Thymus (tissue), 11 donors: ENCODE results near the gene MAPK8IP3. TPM values are rescaled to one million over a fixed set of nuclear protein-coding genes. Genes with fewer than 3 reads are reported as not detected.

Source experiments
- DNase-seq, 9 donors: peaks; one replicate each; pipeline ENCODE4 v3.0.0-alpha.2; 2013; ENCODE audit warnings: low spot score in 9 of 9, low read depth in 6 of 9, missing footprints in 1 of 9
- H3K27ac ChIP-seq, 2 donors: one replicate each; pipeline ENCODE4 v1.5.1; 2013; ENCODE audit warnings: control low read depth in 1 of 2, low read depth in 1 of 2, low read length in 1 of 2, mild to moderate bottlenecking in 1 of 2, moderate library complexity in 1 of 2
- H3K27me3 ChIP-seq, 2 donors: one replicate each; pipeline ENCODE4 v1.5.1; 2013; ENCODE audit warnings: low read length in 1 of 2; ENCODE audit not compliant: control insufficient read depth in 2 of 2, insufficient read depth in 1 of 2
- H3K36me3 ChIP-seq, 2 donors: one replicate each; pipeline ENCODE4 v1.5.1; 2013; ENCODE audit warnings: low read length in 1 of 2, mild to moderate bottlenecking in 1 of 2, moderate library complexity in 1 of 2; ENCODE audit not compliant: control insufficient read depth in 2 of 2, insufficient read depth in 2 of 2
- H3K4me1 ChIP-seq, 2 donors: one replicate each; pipeline ENCODE4 v1.5.1; 2013; ENCODE audit warnings: low read length in 2 of 2; ENCODE audit not compliant: control insufficient read depth in 2 of 2, insufficient read depth in 2 of 2
- H3K4me3 ChIP-seq, 2 donors: one replicate each; pipeline ENCODE4 v1.5.1; 2013; ENCODE audit warnings: low read length in 2 of 2, control low read depth in 1 of 2, mild to moderate bottlenecking in 1 of 2
- H3K9me3 ChIP-seq, 2 donors: one replicate each; pipeline ENCODE4 v1.5.1; 2013; ENCODE audit warnings: low read length in 1 of 2, mild to moderate bottlenecking in 1 of 2; ENCODE audit not compliant: control insufficient read depth in 2 of 2, insufficient read depth in 1 of 2
- WGBS: extraction: QIAGEN DNeasy Blood & Tissue Kit; methylation state at CpG from one replicate; pipeline ENCODE4 v1.1.7; 2013; 5-methylcytosine and 5-hydroxymethylcytosine counted together
- polyA plus RNA-seq: library from polyadenylated mRNA; stranded (reverse); fragments of 200-250 nt; gene quantifications from one replicate; pipeline ENCODE4 v1.2.3, GENCODE V29; 2013
- total RNA-seq: library from RNA; stranded (reverse); fragments of 120-200 nt; gene quantifications from one replicate; pipeline ENCODE4 v1.2.4, GENCODE V29; 2013
- donor health status: healthy.

MAPK8IP3 gene
- total and polyA plus RNA-seq, 2 donors, result 36.0 to 129 TPM

- WGBS, result 2% methylated on average over 79 of the region's 79 CpGs
- Histone ChIP-seq H3K9me3 (no peaks in the 10 kb centered on the region), H3K27me3 (no peaks in the 10 kb centered on the region), H3K36me3 (peaks cover 45 to 49% of the 10 kb centered on the region in 2 donors), H3K4me1 (peaks cover 20 to 23% of the 10 kb centered on the region in 2 donors), H3K4me3 (peak within 1 kb of the TSS; percentile 75 to 80), H3K27ac (peak within 1 kb of the TSS; percentile 53 to 66)
- DNase-seq, result peak in 5 of 9 donors; percentile 27 to 73 (median 49)
These were observed 65.3 kb downstream of the MAPK8IP3 start, which contains the start of gene NME3 for GRCh38 chr16:1771188-1771863. TSS of gene NME3 (minus strand) at chr16:1771543. CDS start at chr16:1771534, 9 bp downstream.

GRCh38 chr16:1771864-1772361 lies 65.9 kb downstream of the MAPK8IP3 start:
- H3K4me3 ChIP-seq, result peak overlapping the region; percentile 75 to 80
- peaks cover 48 to 49% of the 10 kb centered on the region in 2 donors for H3K36me3 ChIP-seq
- H3K9me3 ChIP-seq, result no peaks in the 10 kb centered on the region
- DNase-seq, result peak in 2 of 9 donors; percentile 15 to 21
- peaks cover 20 to 23% of the 10 kb centered on the region in 2 donors for H3K4me1 ChIP-seq
- H3K27me3 ChIP-seq, result no peaks in the 10 kb centered on the region
- peak overlapping the region; percentile 46 to 66 for H3K27ac ChIP-seq
- WGBS, result 38% methylated on average over 22 of the region's 22 CpGs

- peaks cover 20 to 23% of the 10 kb centered on the region in 2 donors for H3K4me1 ChIP-seq
- DNase-seq, result peak in 5 of 9 donors; percentile 21 to 70 (median 35)
- under 1% methylated on average over 53 of the region's 53 CpGs for WGBS
These were observed 66.4 kb downstream of the MAPK8IP3 start, which contains the start of gene EME2 for GRCh38 chr16:1772362-1772907. TSS of gene EME2 (plus strand) at chr16:1772810. CDS start at chr16:1773228, 418 bp downstream.

GRCh38 chr16:1772908-1773702 lies 67.1 kb downstream of the MAPK8IP3 start, which contains the start of gene MRPS34:
TSS of gene MRPS34 (minus strand) at chr16:1773134. CDS start at chr16:1773119, 15 bp downstream.
- Histone ChIP-seq H3K36me3 (peaks cover 48 to 49% of the 10 kb centered on the region in 2 donors), H3K4me3 (peak within 1 kb of the TSS; percentile 75 to 80), H3K27me3 (no peaks in the 10 kb centered on the region), H3K27ac (peak within 1 kb of the TSS; percentile 66 to 83), H3K4me1 (peaks cover 20 to 23% of the 10 kb centered on the region in 2 donors), H3K9me3 (no peaks in the 10 kb centered on the region)
- DNase-seq, result peak in 8 of 9 donors; percentile 33 to 87 (median 71)
- WGBS, result under 1% methylated on average over 108 of the region's 108 CpGs

More at GRCh38 chr16:1772362-1772907, 66.4 kb downstream of the MAPK8IP3 start, which contains the start of gene EME2:
- H3K27ac ChIP-seq, result peak within 1 kb of the TSS; percentile 66 to 83
- H3K4me3 ChIP-seq, result peak within 1 kb of the TSS; percentile 75 to 80
- H3K9me3 ChIP-seq, result no peaks in the 10 kb centered on the region
- H3K27me3 ChIP-seq, result no peaks in the 10 kb centered on the region
- peaks cover 48 to 49% of the 10 kb centered on the region in 2 donors for H3K36me3 ChIP-seq

- peak in 2 of 9 donors; percentile 20 to 47 for DNase-seq
- Histone ChIP-seq H3K4me3 (peak overlapping the region; percentile 75 to 80), H3K27ac (peak overlapping the region in 1 of 2 donors; percentile 43), H3K9me3 (no peaks in the 10 kb centered on the region), H3K4me1 (peaks cover 20 to 23% of the 10 kb centered on the region in 2 donors), H3K36me3 (peaks cover 47 to 49% of the 10 kb centered on the region in 2 donors), H3K27me3 (no peaks in the 10 kb centered on the region)
- WGBS, result 19% methylated on average over 45 of the region's 45 CpGs
These were observed 67.9 kb downstream of the MAPK8IP3 start for GRCh38 chr16:1773703-1774447.

GRCh38 chr16:1774448-1774780 lies 68.4 kb downstream of the MAPK8IP3 start:
- no peaks in the 10 kb centered on the region for H3K27me3 ChIP-seq
- peak overlapping the region in 1 of 2 donors; percentile 75 for H3K4me3 ChIP-seq
- H3K4me1 ChIP-seq, result peaks cover 20 to 23% of the 10 kb centered on the region in 2 donors
- no peak overlapping the region for H3K27ac ChIP-seq
- H3K9me3 ChIP-seq, result no peaks in the 10 kb centered on the region
- no peak for DNase-seq
- 99% methylated on average over 7 of the region's 7 CpGs for WGBS
- H3K36me3 ChIP-seq, result peaks cover 48 to 49% of the 10 kb centered on the region in 2 donors

GRCh38 chr16:1775006-1775845 lies 69.2 kb downstream of the MAPK8IP3 start:
- Histone ChIP-seq H3K27me3 (no peaks in the 10 kb centered on the region), H3K36me3 (peaks cover 53 to 56% of the 10 kb centered on the region in 2 donors), H3K9me3 (no peaks in the 10 kb centered on the region), H3K4me3 (no peak overlapping the region), H3K27ac (no peak overlapping the region), H3K4me1 (peaks cover 20 to 23% of the 10 kb centered on the region in 2 donors)
- WGBS, result 98% methylated on average over 30 of the region's 30 CpGs
- no peak for DNase-seq
